ENCODE results near the gene SWI5.

The SWI5 gene

GRCh38 chr9:128249908-128250838 lies 25.9 kb upstream of the SWI5 start:
- peak overlapping the region; percentile 7 for H2BK120ac ChIP-seq (ENCODE audit: low read depth, low read length)
- no peak overlapping the region for H2BK12ac ChIP-seq (ENCODE audit: low read length in 2 of 2)
- H3K4me3 ChIP-seq (ENCODE audit: insufficient read depth in 1 of 2, low read depth in 1 of 2, low read length in 2 of 2), result no peak overlapping the region
- H3K4me1 ChIP-seq (ENCODE audit: control insufficient read depth, insufficient read depth, low read depth, low read length), result peaks cover 36% of the 10 kb centered on the region
- H4K91ac ChIP-seq (ENCODE audit: low read length), result no peak overlapping the region
- no peak overlapping the region for H3K14ac ChIP-seq (ENCODE audit: low read length in 2 of 2)
- H3K27me3 ChIP-seq (ENCODE audit: control insufficient read depth in 1 of 2, insufficient read depth in 1 of 2, low read length in 2 of 2), result no peaks in the 10 kb centered on the region
- H3K4me2 ChIP-seq (ENCODE audit: low read length, poor library complexity, severe bottlenecking), result no peak overlapping the region
- no peak overlapping the region for H3K23ac ChIP-seq (ENCODE audit: low read length in 2 of 2)
- H3K4ac ChIP-seq (ENCODE audit: low read depth in 1 of 2, low read length in 2 of 2), result no peak overlapping the region
- no peak overlapping the region for H3K27ac ChIP-seq (ENCODE audit: low read length, poor library complexity, severe bottlenecking)
- peak overlapping the region; percentile 3 for H2AFZ ChIP-seq (ENCODE audit: low read depth, low read length)
- no peak overlapping the region for H2BK15ac ChIP-seq (ENCODE audit: low read depth, poor library complexity, severe bottlenecking)
- H3K9ac ChIP-seq (ENCODE audit: low read length), result no peak overlapping the region
- no peak overlapping the region for H2AK5ac ChIP-seq (ENCODE audit: low read length, severe bottlenecking)
- no peak overlapping the region for H2BK5ac ChIP-seq (ENCODE audit: low read depth, low read length, poor library complexity, severe bottlenecking)
- H3K36me3 ChIP-seq (ENCODE audit: control insufficient read depth in 1 of 2, insufficient read depth in 2 of 2, low read depth in 1 of 2, low read length in 2 of 2), result peaks cover 40 to 71% of the 10 kb centered on the region in 2 experiments
- H4K8ac ChIP-seq (ENCODE audit: low read length), result no peak overlapping the region
- no peaks in the 10 kb centered on the region for H3K79me1 ChIP-seq (replicated peaks; ENCODE audit: low read length, poor library complexity, severe bottlenecking)
- H3K9me3 ChIP-seq (ENCODE audit: control insufficient read depth, low read length), result no peaks in the 10 kb centered on the region
- H3K18ac ChIP-seq (ENCODE audit: low read depth in 1 of 2, low read length in 2 of 2), result peak overlapping the region in 1 of 2 experiments; percentile 48
- 44% methylated on average over 73 of the region's 81 CpGs for WGBS
- DNase-seq, result peak; percentile 65

GRCh38 chr9:128250839-128251731 lies 25.0 kb upstream of the SWI5 start:
- Histone ChIP-seq H3K9ac (ENCODE audit: low read length) (no peak overlapping the region), H3K14ac (ENCODE audit: low read length in 2 of 2) (peak overlapping the region in 1 of 2 experiments; percentile 5), H3K9me3 (ENCODE audit: control insufficient read depth, low read length) (no peaks in the 10 kb centered on the region), H2BK5ac (ENCODE audit: low read depth, low read length, poor library complexity, severe bottlenecking) (no peak overlapping the region), H4K8ac (ENCODE audit: low read length) (peak overlapping the region; percentile 27), H3K18ac (ENCODE audit: low read depth in 1 of 2, low read length in 2 of 2) (no peak overlapping the region), H3K4me1 (ENCODE audit: control insufficient read depth, insufficient read depth, low read depth, low read length) (peaks cover 30% of the 10 kb centered on the region), H3K4ac (ENCODE audit: low read depth in 1 of 2, low read length in 2 of 2) (no peak overlapping the region), H3K79me1 (replicated peaks; ENCODE audit: low read length, poor library complexity, severe bottlenecking) (no peaks in the 10 kb centered on the region), H3K4me2 (ENCODE audit: low read length, poor library complexity, severe bottlenecking) (no peak overlapping the region), H4K91ac (ENCODE audit: low read length) (peak overlapping the region; percentile 14), H3K36me3 (ENCODE audit: control insufficient read depth in 1 of 2, insufficient read depth in 2 of 2, low read depth in 1 of 2, low read length in 2 of 2) (peaks cover 48 to 72% of the 10 kb centered on the region in 2 experiments), H3K27me3 (ENCODE audit: control insufficient read depth in 1 of 2, insufficient read depth in 1 of 2, low read length in 2 of 2) (no peaks in the 10 kb centered on the region), H2BK12ac (ENCODE audit: low read length in 2 of 2) (no peak overlapping the region), H2AK5ac (ENCODE audit: low read length, severe bottlenecking) (no peak overlapping the region), H3K4me3 (ENCODE audit: insufficient read depth in 1 of 2, low read depth in 1 of 2, low read length in 2 of 2) (no peak overlapping the region), H3K27ac (ENCODE audit: low read length, poor library complexity, severe bottlenecking) (no peak overlapping the region), H2BK15ac (ENCODE audit: low read depth, poor library complexity, severe bottlenecking) (peak overlapping the region; percentile 44), H3K23ac (ENCODE audit: low read length in 2 of 2) (no peak overlapping the region), H2AFZ (ENCODE audit: low read depth, low read length) (peak overlapping the region; percentile 3), H2BK120ac (ENCODE audit: low read depth, low read length) (peak overlapping the region; percentile 7)
- WGBS, result 46% methylated on average over 37 of the region's 43 CpGs
- no peak for DNase-seq

- H2BK120ac ChIP-seq (ENCODE audit: low read depth, low read length), result no peak overlapping the region
- peak; percentile 68 for DNase-seq
- H3K23ac ChIP-seq (ENCODE audit: low read length in 2 of 2), result no peak overlapping the region
- no peaks in the 10 kb centered on the region for H3K9me3 ChIP-seq (ENCODE audit: control insufficient read depth, low read length)
- H2BK5ac ChIP-seq (ENCODE audit: low read depth, low read length, poor library complexity, severe bottlenecking), result no peak overlapping the region
- H3K36me3 ChIP-seq (ENCODE audit: control insufficient read depth in 1 of 2, insufficient read depth in 2 of 2, low read depth in 1 of 2, low read length in 2 of 2), result peaks cover 53 to 72% of the 10 kb centered on the region in 2 experiments
- no peaks in the 10 kb centered on the region for H3K79me1 ChIP-seq (replicated peaks; ENCODE audit: low read length, poor library complexity, severe bottlenecking)
- WGBS, result 34% methylated on average over 2 of the region's 3 CpGs
- no peak overlapping the region for H3K4me2 ChIP-seq (ENCODE audit: low read length, poor library complexity, severe bottlenecking)
- H3K14ac ChIP-seq (ENCODE audit: low read length in 2 of 2), result no peak overlapping the region
- no peak overlapping the region for H2AK5ac ChIP-seq (ENCODE audit: low read length, severe bottlenecking)
- no peak overlapping the region for H2BK15ac ChIP-seq (ENCODE audit: low read depth, poor library complexity, severe bottlenecking)
- no peak overlapping the region for H4K8ac ChIP-seq (ENCODE audit: low read length)
- no peak overlapping the region for H3K9ac ChIP-seq (ENCODE audit: low read length)
- no peak overlapping the region for H4K91ac ChIP-seq (ENCODE audit: low read length)
- no peak overlapping the region for H3K27ac ChIP-seq (ENCODE audit: low read length, poor library complexity, severe bottlenecking)
- H2AFZ ChIP-seq (ENCODE audit: low read depth, low read length), result no peak overlapping the region
- H3K4me3 ChIP-seq (ENCODE audit: insufficient read depth in 1 of 2, low read depth in 1 of 2, low read length in 2 of 2), result no peak overlapping the region
- no peaks in the 10 kb centered on the region for H3K27me3 ChIP-seq (ENCODE audit: control insufficient read depth in 1 of 2, insufficient read depth in 1 of 2, low read length in 2 of 2)
- H3K4me1 ChIP-seq (ENCODE audit: control insufficient read depth, insufficient read depth, low read depth, low read length), result peaks cover 26% of the 10 kb centered on the region
- no peak overlapping the region for H3K18ac ChIP-seq (ENCODE audit: low read depth in 1 of 2, low read length in 2 of 2)
- no peak overlapping the region for H2BK12ac ChIP-seq (ENCODE audit: low read length in 2 of 2)
- no peak overlapping the region for H3K4ac ChIP-seq (ENCODE audit: low read depth in 1 of 2, low read length in 2 of 2)
These were observed 24.4 kb upstream of the SWI5 start for GRCh38 chr9:128251732-128252100.
